LNCAP (cell line): Measurements from ENCODE around the gene EGLN1.

Experiments
- CTCF ChIP-seq: fragments of 450-650 bp; IDR thresholded peaks from 2 replicates; pipeline ENCODE4 v1.5.1; 2017; ENCODE audit warnings: mild to moderate bottlenecking

EGLN1 gene

GRCh38 chr1:231442735-231443134 lies 20.6 kb upstream of the EGLN1 start:
- TF ChIP-seq CTCF, result no peak

GRCh38 chr1:231432996-231433395 lies 10.9 kb upstream of the EGLN1 start:
- TF ChIP-seq CTCF, result no peak

- TF ChIP-seq CTCF, result no peak
Observed at GRCh38 chr1:231431665-231432415, 9.8 kb upstream of the EGLN1 start.

- no peak for TF ChIP-seq CTCF
Observed at GRCh38 chr1:231428377-231428776, 6.3 kb upstream of the EGLN1 start.

- no peak for TF ChIP-seq CTCF
Observed at GRCh38 chr1:231424950-231425805, 3.1 kb upstream of the EGLN1 start.

GRCh38 chr1:231423648-231424047 lies 1.6 kb upstream of the EGLN1 start:
- no peak for TF ChIP-seq CTCF

- no peak for TF ChIP-seq CTCF
Observed at GRCh38 chr1:231422798-231423309, 767 bp upstream of the EGLN1 start.
